ENCODE data around the gene CCSAP.

GRCh38 chr1:229342656-229343569, at the start of gene CCSAP:
- TF ChIP-seq, protein P1, sequence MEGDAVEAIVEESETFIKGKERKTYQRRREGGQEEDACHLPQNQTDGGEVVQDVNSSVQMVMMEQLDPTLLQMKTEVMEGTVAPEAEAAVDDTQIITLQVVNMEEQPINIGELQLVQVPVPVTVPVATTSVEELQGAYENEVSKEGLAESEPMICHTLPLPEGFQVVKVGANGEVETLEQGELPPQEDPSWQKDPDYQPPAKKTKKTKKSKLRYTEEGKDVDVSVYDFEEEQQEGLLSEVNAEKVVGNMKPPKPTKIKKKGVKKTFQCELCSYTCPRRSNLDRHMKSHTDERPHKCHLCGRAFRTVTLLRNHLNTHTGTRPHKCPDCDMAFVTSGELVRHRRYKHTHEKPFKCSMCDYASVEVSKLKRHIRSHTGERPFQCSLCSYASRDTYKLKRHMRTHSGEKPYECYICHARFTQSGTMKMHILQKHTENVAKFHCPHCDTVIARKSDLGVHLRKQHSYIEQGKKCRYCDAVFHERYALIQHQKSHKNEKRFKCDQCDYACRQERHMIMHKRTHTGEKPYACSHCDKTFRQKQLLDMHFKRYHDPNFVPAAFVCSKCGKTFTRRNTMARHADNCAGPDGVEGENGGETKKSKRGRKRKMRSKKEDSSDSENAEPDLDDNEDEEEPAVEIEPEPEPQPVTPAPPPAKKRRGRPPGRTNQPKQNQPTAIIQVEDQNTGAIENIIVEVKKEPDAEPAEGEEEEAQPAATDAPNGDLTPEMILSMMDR (conservative IDR thresholded peaks at IDR 0.05; ENCODE audit: low read depth, low read length) = no peak
- TF ChIP-seq MAFK (IDR thresholded peaks at IDR 0.05; ENCODE audit: low read depth, low read length) (no peak), SMC3 (IDR thresholded peaks at IDR 0.05; ENCODE audit: low read depth, low read length) (no peak), POLR2A (IDR thresholded peaks at IDR 0.05; ENCODE audit: low read depth, low read length) (no peak)

Measured in IMR-90 (cell line).